Spinal cord (tissue), 10 donors: ENCODE results near the gene TCF19. TPM values are rescaled to one million over a fixed set of nuclear protein-coding genes. Genes with fewer than 3 reads are reported as not detected.

Experiments
- DNase-seq, 6 donors: peaks; one replicate each; pipeline versions ENCODE4 v3.0.0 to v3.0.0-alpha.2; 2013 to 2015; ENCODE audit warnings: low spot score in 6 of 6, low read depth in 4 of 6
- H3K27ac ChIP-seq: one replicate; pipeline ENCODE4 v1.5.1; 2013; ENCODE audit warnings: low read depth, low read length, control low read depth
- H3K27me3 ChIP-seq: one replicate; pipeline ENCODE4 v1.6.1; 2013; ENCODE audit warnings: low read length; ENCODE audit not compliant: control insufficient read depth, insufficient read depth
- H3K36me3 ChIP-seq: one replicate; pipeline ENCODE4 v1.6.1; 2013; ENCODE audit warnings: low read length; ENCODE audit not compliant: control insufficient read depth, insufficient read depth
- H3K4me1 ChIP-seq: one replicate; pipeline ENCODE4 v1.6.1; 2013; ENCODE audit warnings: low read length; ENCODE audit not compliant: control insufficient read depth, insufficient read depth
- H3K4me3 ChIP-seq: one replicate; pipeline ENCODE4 v1.5.1; 2013; ENCODE audit warnings: low read depth, low read length, control low read depth
- H3K9me3 ChIP-seq: one replicate; pipeline ENCODE4 v1.6.1; 2013; ENCODE audit warnings: low read length; ENCODE audit not compliant: control insufficient read depth, insufficient read depth
- WGBS: methylation state at CpG from one replicate; pipeline ENCODE4 v1.1.5; 2013; ENCODE audit warnings: missing lambda C conversion rate; ENCODE audit not compliant: insufficient coverage; 5-methylcytosine and 5-hydroxymethylcytosine counted together
- polyA plus RNA-seq, 2 donors: library from polyadenylated mRNA; unstranded; fragments of 120-200 nt; gene quantifications; one replicate each; pipeline ENCODE4 v1.2.1, GENCODE V29; 2013; ENCODE audit not compliant: insufficient read length in 2 of 2
- total RNA-seq, 2 donors: library from RNA; depleted of rRNA in 1 of 2; stranded (reverse); fragments of 120-200 nt in 1 of 2; fragments of >200 nt in 1 of 2; gene quantifications; one replicate each; pipeline versions ENCODE4 v1.2.3 to v1.2.4, GENCODE V29; 2013 to 2014
- donor health status: healthy.

Gene TCF19
- total and polyA plus RNA-seq, 4 donors: 10.1 to 18.7 (median 15.7) TPM

GRCh38 chr6:31143148-31143547, 15.2 kb upstream of the TCF19 start:
- no peak overlapping the region for H3K4me3 ChIP-seq
- peaks cover 4% of the 10 kb centered on the region for H3K4me1 ChIP-seq
- DNase-seq: peak in 1 of 6 donors; percentile 27
- no peak overlapping the region for H3K27ac ChIP-seq
- WGBS: 41% methylated on average over 10 of the region's 11 CpGs
- no peaks in the 10 kb centered on the region for H3K9me3 ChIP-seq
- no peaks in the 10 kb centered on the region for H3K27me3 ChIP-seq
- H3K36me3 ChIP-seq: peaks cover 34% of the 10 kb centered on the region

DNA sequence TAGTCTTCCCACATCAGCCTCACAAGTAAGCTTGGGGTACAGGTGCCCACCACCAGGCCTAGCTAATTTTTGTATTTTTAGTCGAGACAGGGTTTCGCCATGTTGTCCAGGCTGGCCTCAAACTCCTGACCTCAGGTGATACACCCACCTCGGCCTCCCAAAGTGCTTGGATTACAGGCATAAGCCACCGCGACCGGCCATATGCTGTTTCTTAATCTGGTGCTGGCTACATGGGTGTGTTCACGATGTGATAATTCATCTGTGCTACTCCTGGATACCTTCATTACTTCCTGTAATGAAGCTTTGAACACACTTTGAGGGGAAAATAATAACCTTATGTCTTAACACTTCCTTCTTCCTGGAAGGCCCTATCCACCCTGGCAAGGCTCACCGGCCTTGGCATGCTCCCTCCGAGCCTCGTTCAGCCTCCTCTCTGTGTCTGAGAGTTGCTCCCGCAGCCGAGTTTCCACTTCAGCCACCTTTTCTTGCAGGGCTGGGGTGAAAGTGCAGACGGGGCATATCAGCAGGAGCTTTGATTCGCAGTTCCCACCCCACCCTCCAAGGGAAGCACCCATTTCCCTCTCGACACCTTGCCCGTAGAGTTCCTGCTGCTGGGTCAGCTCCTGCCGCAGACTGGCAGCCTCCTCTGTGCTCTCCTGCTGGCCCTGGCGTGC, 14.0 kb upstream of the TCF19 start:
- H3K9me3 ChIP-seq: no peaks in the 10 kb centered on the region
- no peak overlapping the region for H3K27ac ChIP-seq
- H3K4me3 ChIP-seq: no peak overlapping the region
- DNase-seq: no peak
- H3K27me3 ChIP-seq: no peaks in the 10 kb centered on the region
- peaks cover 38% of the 10 kb centered on the region for H3K36me3 ChIP-seq
- 96% methylated on average over 15 of the region's 18 CpGs for WGBS
- peaks cover 4% of the 10 kb centered on the region for H3K4me1 ChIP-seq

DNA sequence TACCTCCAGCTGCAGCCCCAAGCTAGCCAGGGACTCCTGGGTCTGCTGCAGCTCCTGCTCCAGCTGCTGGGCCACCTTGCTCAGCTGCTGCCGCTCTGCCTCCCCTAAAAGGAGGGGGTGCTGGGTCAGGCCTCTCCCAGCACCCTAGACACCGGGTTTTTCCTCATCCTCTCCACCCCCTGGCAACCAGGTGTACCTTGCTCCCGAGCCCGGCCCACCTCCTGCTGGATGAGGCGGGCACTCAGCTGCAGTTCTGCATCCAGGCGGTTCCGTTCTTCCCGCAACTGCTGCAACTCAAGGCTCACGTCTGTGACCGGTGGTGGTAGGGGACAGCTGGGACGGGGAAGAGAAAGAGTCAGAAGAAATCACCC, 13.4 kb upstream of the TCF19 start:
- Histone ChIP-seq H3K4me3 (no peak overlapping the region), H3K27ac (no peak overlapping the region), H3K9me3 (no peaks in the 10 kb centered on the region), H3K27me3 (no peaks in the 10 kb centered on the region), H3K4me1 (peaks cover 4% of the 10 kb centered on the region), H3K36me3 (peaks cover 40% of the 10 kb centered on the region)
- no peak for DNase-seq
- WGBS: 75% methylated on average over 2 of the region's 11 CpGs

DNA sequence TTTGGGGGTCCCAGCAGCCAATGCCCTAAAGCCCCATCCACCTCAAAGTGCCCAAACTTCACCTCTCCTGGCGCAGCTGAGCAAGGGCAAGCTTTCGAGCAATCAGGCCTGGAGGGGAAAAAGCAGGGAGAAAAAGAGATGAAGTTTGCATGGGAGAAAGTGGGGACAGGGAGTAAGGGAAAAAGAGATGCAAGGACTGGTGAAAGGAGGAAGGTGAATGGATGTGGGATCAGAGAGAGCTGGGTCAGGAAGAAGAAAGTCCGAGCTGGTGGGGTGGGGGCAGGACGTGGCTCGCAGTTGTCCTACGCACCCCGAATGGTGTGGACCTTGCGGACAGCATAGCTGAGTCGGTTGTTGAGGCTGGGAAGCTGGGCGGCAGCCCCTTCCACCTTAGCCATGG, 13.0 kb upstream of the TCF19 start:
- H3K27ac ChIP-seq: no peak overlapping the region
- no peak overlapping the region for H3K4me3 ChIP-seq
- no peaks in the 10 kb centered on the region for H3K9me3 ChIP-seq
- H3K27me3 ChIP-seq: no peaks in the 10 kb centered on the region
- H3K4me1 ChIP-seq: peaks cover 4% of the 10 kb centered on the region
- peaks cover 44% of the 10 kb centered on the region for H3K36me3 ChIP-seq
- 93% methylated on average over 10 of the region's 10 CpGs for WGBS
- no peak for DNase-seq

GRCh38 chr6:31149827-31150447, 8.5 kb upstream of the TCF19 start:
- Histone ChIP-seq H3K4me3 (no peak overlapping the region), H3K4me1 (no peaks in the 10 kb centered on the region), H3K36me3 (peaks cover 47% of the 10 kb centered on the region), H3K9me3 (no peaks in the 10 kb centered on the region), H3K27ac (no peak overlapping the region), H3K27me3 (no peaks in the 10 kb centered on the region)
- no peak for DNase-seq
- WGBS: 86% methylated on average over 5 of the region's 6 CpGs

DNA sequence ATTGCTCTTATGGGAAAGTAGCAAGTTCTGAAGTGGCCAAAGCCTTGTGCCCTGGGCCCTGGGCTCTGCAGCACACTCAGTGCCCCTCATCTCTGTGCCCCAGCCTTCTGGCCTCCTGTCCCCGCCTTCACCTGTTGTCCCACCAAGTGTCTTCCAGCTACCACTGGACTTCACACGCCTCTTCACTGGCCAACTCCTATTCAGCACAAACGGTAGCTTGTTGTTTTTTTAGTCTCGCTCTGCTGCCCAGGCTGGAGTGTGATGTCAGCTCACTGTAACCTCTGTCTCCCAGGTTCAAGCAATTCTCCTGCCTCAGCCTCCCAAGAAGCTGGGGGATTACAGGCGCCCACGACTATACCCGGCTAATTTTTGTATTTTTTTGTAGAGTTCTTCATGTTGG, 5.6 kb upstream of the TCF19 start:
- no peak overlapping the region for H3K4me3 ChIP-seq
- WGBS: 91% methylated on average over 4 of the region's 7 CpGs
- H3K36me3 ChIP-seq: peaks cover 37% of the 10 kb centered on the region
- no peaks in the 10 kb centered on the region for H3K27me3 ChIP-seq
- peaks cover 5% of the 10 kb centered on the region for H3K4me1 ChIP-seq
- H3K9me3 ChIP-seq: no peaks in the 10 kb centered on the region
- DNase-seq: no peak
- no peak overlapping the region for H3K27ac ChIP-seq

DNA sequence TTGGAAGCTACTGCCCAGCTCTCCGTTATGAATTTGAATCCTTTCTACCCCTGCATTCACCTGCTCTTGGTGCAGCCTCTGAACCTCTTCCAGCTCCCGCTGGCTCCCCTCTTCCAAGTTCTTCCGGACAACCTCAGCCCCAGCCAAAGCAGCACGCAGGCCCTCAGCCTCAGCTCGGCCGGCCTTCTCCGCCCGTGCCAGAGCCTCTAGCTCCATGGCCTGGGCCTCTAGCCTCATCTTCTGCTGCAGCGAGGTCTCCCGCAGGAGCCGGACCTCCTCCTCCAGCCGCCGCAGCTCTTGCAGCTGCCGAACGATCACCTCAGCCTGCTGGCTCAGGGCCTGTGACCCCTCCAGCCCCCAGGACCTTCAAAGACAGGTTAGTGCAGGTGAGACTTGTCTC, 4.0 kb upstream of the TCF19 start:
- no peaks in the 10 kb centered on the region for H3K27me3 ChIP-seq
- peaks cover 32% of the 10 kb centered on the region for H3K36me3 ChIP-seq
- 95% methylated on average over 15 of the region's 15 CpGs for WGBS
- H3K27ac ChIP-seq: no peak overlapping the region
- H3K9me3 ChIP-seq: no peaks in the 10 kb centered on the region
- H3K4me3 ChIP-seq: no peak overlapping the region
- peaks cover 15% of the 10 kb centered on the region for H3K4me1 ChIP-seq
- DNase-seq: no peak

DNA sequence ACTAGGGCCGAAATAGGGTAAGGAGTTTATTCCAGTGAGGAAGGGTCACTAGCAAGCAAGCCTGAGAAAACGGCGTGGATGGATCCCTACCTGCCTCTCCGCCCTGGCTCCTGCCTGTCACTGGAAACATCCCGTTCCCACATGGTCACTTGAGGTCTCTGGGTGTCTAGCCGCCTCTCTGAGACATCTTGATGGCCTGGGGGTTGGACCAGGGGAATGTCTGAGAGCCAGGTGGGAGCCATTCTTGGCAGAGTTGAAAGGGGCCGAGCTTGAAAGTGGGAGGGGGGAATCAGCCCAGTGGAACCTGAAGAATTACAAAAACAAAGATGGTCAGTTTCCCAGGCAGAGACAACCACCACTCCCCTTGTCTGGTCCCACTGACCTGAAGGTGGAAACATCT, 1.7 kb upstream of the TCF19 start:
- H3K4me3 ChIP-seq: no peak overlapping the region
- no peaks in the 10 kb centered on the region for H3K27me3 ChIP-seq
- no peak for DNase-seq
- H3K27ac ChIP-seq: no peak overlapping the region
- WGBS: 100% methylated on average over 5 of the region's 7 CpGs
- H3K4me1 ChIP-seq: peaks cover 17% of the 10 kb centered on the region
- H3K9me3 ChIP-seq: no peaks in the 10 kb centered on the region
- H3K36me3 ChIP-seq: peaks cover 17% of the 10 kb centered on the region

DNA sequence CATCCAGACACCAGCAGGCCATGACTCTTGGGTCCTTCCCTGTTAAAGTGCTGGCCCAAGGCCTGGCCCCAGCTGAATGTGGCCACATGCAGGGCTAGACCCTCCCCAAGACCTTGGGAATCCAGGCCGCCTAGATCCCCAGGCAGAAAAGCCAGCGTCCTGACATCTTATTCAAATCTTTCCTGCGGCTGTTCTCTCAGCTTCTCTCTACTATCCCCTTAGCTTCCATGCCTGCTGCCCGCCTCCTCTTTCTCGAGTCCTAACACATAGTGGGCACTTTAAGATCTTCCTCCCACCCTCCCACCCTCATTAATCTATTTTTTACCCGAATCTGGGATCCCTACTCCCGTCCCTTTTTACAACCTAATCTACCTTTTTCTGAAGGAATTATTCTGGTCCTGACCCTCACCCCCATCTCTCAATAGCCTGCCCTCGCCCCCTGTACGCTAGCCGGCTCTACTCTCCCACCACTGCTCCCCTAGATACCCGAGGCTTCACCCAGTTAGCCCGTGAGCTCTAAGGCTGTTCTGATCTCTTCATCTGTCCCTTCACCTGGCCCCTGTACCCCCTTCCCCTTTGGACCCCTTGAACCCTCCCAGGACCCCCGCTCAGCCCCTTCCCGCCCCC, 763 bp upstream of the TCF19 start, which contains the start of gene CCHCR1:
TSS of gene CCHCR1 (minus strand) at position 290 of the 627 bp plus-strand sequence. CDS start at position 88, 202 bp downstream.
- Histone ChIP-seq H3K27me3 (no peaks in the 10 kb centered on the region), H3K36me3 (peaks cover 26% of the 10 kb centered on the region), H3K27ac (peak within 1 kb of the TSS; percentile 54), H3K9me3 (no peaks in the 10 kb centered on the region), H3K4me3 (peak within 1 kb of the TSS; percentile 90), H3K4me1 (peaks cover 22% of the 10 kb centered on the region)
- DNase-seq: peak in 1 of 6 donors; percentile 12
- WGBS: 6% methylated on average over 13 of the region's 14 CpGs
